ENCODE measurements around the gene NAA40. TPM values are rescaled to one million over a fixed set of nuclear protein-coding genes. Genes with fewer than 3 reads are reported as not detected.

Gene NAA40
- total and polyA plus RNA-seq, 2 of the 13 experiments (the other 11 are each of a cell fraction or from before 2014, with no cell fraction given), result 11.1 to 17.9 TPM

- TF ChIP-seq RFX5 (IDR thresholded peaks at IDR 0.05; ENCODE audit: low read depth, low read length) (no peak), TOE1 (CRISPR knock-in tag; IDR thresholded peaks at IDR 0.05) (no peak), ZNF256 (CRISPR knock-in tag; conservative IDR thresholded peaks at IDR 0.05) (no peak), ZNF451 (CRISPR knock-in tag; IDR thresholded peaks at IDR 0.05) (no peak; the same call in 1 of the 2 replicates), MYC (CRISPR knock-in tag; IDR thresholded peaks at IDR 0.05; ENCODE audit: borderline replicate concordance) (no peak), ZFP36 (IDR thresholded peaks at IDR 0.05; ENCODE audit: borderline replicate concordance, low read depth, low read length, partially characterized antibody) (no peak), ZNF503 (CRISPR knock-in tag; IDR thresholded peaks at IDR 0.05) (no peak), ZFP36L1 (CRISPR knock-in tag; IDR thresholded peaks at IDR 0.05) (no peak), ZNF317 (CRISPR knock-in tag; IDR thresholded peaks at IDR 0.05) (no peak), ZNF614 (CRISPR knock-in tag; IDR thresholded peaks at IDR 0.05; ENCODE audit: borderline replicate concordance) (no peak), SMYD3 (CRISPR knock-in tag; IDR thresholded peaks at IDR 0.05) (no peak), GABPA (IDR thresholded peaks at IDR 0.05; ENCODE audit: low read depth, low read length) (no peak), GABPA (CRISPR knock-in tag; IDR thresholded peaks at IDR 0.05; ENCODE audit: low read depth) (no peak; the same call in 1 of the 2 replicates), ZBTB3 (CRISPR knock-in tag; IDR thresholded peaks at IDR 0.05; ENCODE audit: borderline replicate concordance, low read depth) (no peak), ZNF891 (CRISPR knock-in tag; IDR thresholded peaks at IDR 0.05) (no peak), SMAD3 (CRISPR knock-in tag; IDR thresholded peaks at IDR 0.05) (no peak), ZNF691 (CRISPR knock-in tag; IDR thresholded peaks at IDR 0.05; ENCODE audit: borderline replicate concordance, low read depth) (no peak), RCOR2 (CRISPR knock-in tag; IDR thresholded peaks at IDR 0.05) (no peak)
- TF ChIP-seq, protein P1, sequence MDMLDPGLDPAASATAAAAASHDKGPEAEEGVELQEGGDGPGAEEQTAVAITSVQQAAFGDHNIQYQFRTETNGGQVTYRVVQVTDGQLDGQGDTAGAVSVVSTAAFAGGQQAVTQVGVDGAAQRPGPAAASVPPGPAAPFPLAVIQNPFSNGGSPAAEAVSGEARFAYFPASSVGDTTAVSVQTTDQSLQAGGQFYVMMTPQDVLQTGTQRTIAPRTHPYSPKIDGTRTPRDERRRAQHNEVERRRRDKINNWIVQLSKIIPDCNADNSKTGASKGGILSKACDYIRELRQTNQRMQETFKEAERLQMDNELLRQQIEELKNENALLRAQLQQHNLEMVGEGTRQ (IDR thresholded peaks at IDR 0.05; ENCODE audit: low read depth, low read length), result no peak
- TF ChIP-seq, protein P1 (CRISPR knock-in tag; IDR thresholded peaks at IDR 0.05; ENCODE audit: borderline replicate concordance), result no peak
- TF ChIP-seq, protein P2, sequence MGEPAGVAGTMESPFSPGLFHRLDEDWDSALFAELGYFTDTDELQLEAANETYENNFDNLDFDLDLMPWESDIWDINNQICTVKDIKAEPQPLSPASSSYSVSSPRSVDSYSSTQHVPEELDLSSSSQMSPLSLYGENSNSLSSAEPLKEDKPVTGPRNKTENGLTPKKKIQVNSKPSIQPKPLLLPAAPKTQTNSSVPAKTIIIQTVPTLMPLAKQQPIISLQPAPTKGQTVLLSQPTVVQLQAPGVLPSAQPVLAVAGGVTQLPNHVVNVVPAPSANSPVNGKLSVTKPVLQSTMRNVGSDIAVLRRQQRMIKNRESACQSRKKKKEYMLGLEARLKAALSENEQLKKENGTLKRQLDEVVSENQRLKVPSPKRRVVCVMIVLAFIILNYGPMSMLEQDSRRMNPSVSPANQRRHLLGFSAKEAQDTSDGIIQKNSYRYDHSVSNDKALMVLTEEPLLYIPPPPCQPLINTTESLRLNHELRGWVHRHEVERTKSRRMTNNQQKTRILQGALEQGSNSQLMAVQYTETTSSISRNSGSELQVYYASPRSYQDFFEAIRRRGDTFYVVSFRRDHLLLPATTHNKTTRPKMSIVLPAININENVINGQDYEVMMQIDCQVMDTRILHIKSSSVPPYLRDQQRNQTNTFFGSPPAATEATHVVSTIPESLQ (CRISPR knock-in tag; conservative IDR thresholded peaks at IDR 0.05), result no peak
These were observed 21.7 kb upstream of the NAA40 start, which contains the start of gene RCOR2 (continued) for GRCh38 chr11:63916837-63917691.
